Ascending aorta (tissue), 2 donors: ENCODE data around the gene FZR1. TPM values are rescaled to one million over a fixed set of nuclear protein-coding genes. Genes with fewer than 3 reads are reported as not detected.
"Not testable (repeated sequence)": the region's sequence is repeated elsewhere in the genome, so short reads cannot be mapped to it uniquely, and the experiment has no call there.

Source experiments
- DNase-seq, 2 donors: peaks; one replicate each; pipeline ENCODE4 v3.0.0-alpha.2; 2019; ENCODE audit warnings: low spot score in 2 of 2
- H3K27ac ChIP-seq, 2 donors: fragments of 200-600 bp; sonication (generic); one replicate each; pipeline ENCODE4 v1.5.1; 2016 to 2017; ENCODE audit warnings: mild to moderate bottlenecking in 1 of 2
- H3K27me3 ChIP-seq: fragments of 200-600 bp; sonication (generic); one replicate; pipeline ENCODE4 v1.5.1; 2017
- H3K36me3 ChIP-seq, 2 donors: fragments of 200-600 bp; sonication (generic); one replicate each; pipeline ENCODE4 v1.5.1; 2016
- H3K4me1 ChIP-seq, 2 donors: fragments of 200-600 bp; sonication (generic); one replicate each; pipeline ENCODE4 v1.5.1; 2016 to 2017; ENCODE audit warnings: mild to moderate bottlenecking in 1 of 2
- H3K4me3 ChIP-seq, 2 donors: fragments of 200-600 bp; sonication (generic); one replicate each; pipeline ENCODE4 v1.5.1; 2016 to 2017; ENCODE audit warnings: mild to moderate bottlenecking in 1 of 2
- H3K9me3 ChIP-seq, 2 donors: fragments of 200-600 bp; sonication (generic); one replicate each; pipeline ENCODE4 v1.5.1; 2016
- intact Hi-C: fragments of 100-400 bp; cut with DNase I; formaldehyde crosslinking; loops from one replicate; pipeline ENCODE4 v1.15.1; 2023
- total RNA-seq: library from RNA; depleted of rRNA; stranded (reverse); fragments of >200 nt; gene quantifications from one replicate; pipeline ENCODE4 v1.1.0, GENCODE V29; 2016
- TF ChIP-seq, protein P1 (sequence below), 3 experiments: fragments of 200-600 bp in 2 of 3; fragments of 450-650 bp in 1 of 3; sonication (generic) in 2 of 3; IDR thresholded peaks; one replicate each; pipeline ENCODE4 v1.5.1; 2016 to 2019; ENCODE audit warnings: antibody characterized with exemption in 3 of 3, mild to moderate bottlenecking in 1 of 3, moderate library complexity in 1 of 3

Gene FZR1
- total RNA-seq, 1 donor from 2014 or later = 56.8 TPM

DNA sequence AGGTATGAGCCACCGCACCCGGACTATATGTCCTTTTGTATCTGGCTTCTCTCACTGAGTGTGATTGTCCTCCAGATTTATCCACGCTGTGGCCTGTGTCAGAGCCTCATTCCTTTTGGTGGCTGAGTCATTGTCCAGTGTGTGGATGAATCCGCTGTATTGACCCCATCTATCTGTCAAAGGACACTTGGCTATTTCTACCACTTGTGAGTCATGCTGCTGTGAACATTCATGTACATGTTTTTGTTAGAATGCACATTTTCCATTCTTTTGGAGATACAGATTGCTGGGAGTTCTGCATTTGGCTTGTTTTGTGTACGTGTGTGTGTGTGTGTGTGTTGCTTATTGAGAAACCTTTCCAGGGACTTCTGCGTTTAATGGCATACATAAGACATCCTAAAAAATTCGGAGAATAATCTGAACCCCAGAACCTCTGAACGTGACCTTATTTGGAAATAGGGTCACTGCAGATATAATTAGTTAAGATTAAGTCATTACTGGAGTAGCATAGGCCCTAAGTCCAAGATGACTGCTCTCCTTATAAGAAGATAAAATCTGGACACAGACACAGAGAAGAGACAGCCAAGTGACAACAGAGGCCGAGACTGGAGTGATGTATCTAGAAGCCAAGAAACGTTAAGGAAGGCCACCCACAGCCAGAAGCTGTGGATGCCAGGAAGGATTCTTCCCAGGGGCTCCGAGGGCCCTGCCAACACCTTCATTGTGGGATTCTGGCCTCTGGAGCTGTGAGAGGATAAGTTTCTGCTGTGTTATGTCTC is 74.2 kb downstream of the FZR1 start:
- Histone ChIP-seq H3K4me3 (no peak overlapping the region), H3K27ac (peak overlapping the region; percentile 60 to 64), H3K36me3 (peaks cover 0 to 2% of the 10 kb centered on the region in 2 donors), H3K9me3 (no peaks in the 10 kb centered on the region), H3K27me3 (no peaks in the 10 kb centered on the region), H3K4me1 (peaks cover 3 to 17% of the 10 kb centered on the region in 2 donors)
- DNase-seq = no peak
- TF ChIP-seq, protein P1, sequence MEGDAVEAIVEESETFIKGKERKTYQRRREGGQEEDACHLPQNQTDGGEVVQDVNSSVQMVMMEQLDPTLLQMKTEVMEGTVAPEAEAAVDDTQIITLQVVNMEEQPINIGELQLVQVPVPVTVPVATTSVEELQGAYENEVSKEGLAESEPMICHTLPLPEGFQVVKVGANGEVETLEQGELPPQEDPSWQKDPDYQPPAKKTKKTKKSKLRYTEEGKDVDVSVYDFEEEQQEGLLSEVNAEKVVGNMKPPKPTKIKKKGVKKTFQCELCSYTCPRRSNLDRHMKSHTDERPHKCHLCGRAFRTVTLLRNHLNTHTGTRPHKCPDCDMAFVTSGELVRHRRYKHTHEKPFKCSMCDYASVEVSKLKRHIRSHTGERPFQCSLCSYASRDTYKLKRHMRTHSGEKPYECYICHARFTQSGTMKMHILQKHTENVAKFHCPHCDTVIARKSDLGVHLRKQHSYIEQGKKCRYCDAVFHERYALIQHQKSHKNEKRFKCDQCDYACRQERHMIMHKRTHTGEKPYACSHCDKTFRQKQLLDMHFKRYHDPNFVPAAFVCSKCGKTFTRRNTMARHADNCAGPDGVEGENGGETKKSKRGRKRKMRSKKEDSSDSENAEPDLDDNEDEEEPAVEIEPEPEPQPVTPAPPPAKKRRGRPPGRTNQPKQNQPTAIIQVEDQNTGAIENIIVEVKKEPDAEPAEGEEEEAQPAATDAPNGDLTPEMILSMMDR (IDR thresholded peaks at IDR 0.05) = no peak
- intact Hi-C loops = no loop called here

DNA sequence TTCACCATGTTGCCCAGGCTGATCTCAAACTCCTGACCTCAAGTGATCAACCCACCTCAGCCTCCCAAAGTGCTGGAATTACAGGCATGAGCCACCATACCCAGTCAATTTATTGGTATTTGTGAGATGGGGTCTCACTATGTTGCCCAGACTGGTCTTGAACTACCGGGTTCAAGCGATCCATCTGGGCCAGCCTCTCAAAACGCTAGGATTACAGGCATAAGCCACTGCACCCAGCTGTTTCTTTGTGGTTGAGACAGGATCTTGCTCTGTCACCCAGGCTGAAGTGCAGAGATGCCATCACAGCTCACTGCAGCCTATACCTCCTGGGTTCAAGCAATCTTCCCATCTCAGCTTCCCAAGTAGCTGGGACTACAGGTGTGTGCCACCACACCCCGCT is 75.7 kb downstream of the FZR1 start:
- H3K27me3 ChIP-seq, DNase-seq, H3K27ac ChIP-seq, H3K36me3 ChIP-seq, intact Hi-C loops, H3K4me3 ChIP-seq, H3K9me3 ChIP-seq: not testable (repeated sequence)
- H3K4me1 ChIP-seq = peaks cover 7 to 15% of the 10 kb centered on the region in 2 donors

DNA sequence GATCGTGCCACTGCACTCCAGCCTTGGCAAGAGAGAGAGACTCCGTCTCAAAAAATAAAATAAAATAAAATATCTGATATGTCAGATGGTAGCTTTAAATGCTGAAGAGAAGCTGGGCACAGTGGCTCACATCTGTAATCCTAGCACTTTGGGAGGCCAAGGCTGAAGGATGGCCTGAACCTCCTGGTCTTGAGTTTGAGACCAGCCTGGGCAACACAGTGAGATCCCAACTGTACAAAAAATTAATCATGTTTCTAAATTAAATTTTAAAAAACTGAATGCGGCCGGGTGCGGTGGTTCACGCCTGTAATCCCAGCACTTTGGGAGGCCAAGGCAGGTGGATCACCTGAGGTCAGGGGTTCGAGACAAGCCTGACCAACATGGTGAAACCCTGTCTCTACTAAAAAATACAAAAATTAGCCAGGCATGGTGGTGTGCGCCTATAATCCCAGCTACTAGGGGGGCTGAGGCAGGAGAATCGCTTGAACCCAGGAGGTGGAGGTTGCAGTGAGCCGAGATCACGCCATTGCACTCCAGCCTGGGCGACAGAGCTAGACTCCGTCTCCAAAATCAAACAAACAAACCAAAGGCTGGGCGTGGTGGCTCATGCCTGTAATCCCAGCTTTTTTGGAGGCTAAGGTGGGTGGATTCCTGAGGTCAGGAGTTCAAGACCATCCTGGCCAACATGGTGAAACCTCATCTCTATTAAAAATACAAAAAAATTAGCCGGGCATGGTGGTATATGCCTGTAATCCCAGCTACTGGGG is 78.1 kb downstream of the FZR1 start:
- H3K36me3 ChIP-seq, H3K27ac ChIP-seq, H3K27me3 ChIP-seq, H3K9me3 ChIP-seq, H3K4me3 ChIP-seq, DNase-seq, intact Hi-C loops: not testable (repeated sequence)
- peaks cover 7 to 14% of the 10 kb centered on the region in 2 donors for H3K4me1 ChIP-seq

DNA sequence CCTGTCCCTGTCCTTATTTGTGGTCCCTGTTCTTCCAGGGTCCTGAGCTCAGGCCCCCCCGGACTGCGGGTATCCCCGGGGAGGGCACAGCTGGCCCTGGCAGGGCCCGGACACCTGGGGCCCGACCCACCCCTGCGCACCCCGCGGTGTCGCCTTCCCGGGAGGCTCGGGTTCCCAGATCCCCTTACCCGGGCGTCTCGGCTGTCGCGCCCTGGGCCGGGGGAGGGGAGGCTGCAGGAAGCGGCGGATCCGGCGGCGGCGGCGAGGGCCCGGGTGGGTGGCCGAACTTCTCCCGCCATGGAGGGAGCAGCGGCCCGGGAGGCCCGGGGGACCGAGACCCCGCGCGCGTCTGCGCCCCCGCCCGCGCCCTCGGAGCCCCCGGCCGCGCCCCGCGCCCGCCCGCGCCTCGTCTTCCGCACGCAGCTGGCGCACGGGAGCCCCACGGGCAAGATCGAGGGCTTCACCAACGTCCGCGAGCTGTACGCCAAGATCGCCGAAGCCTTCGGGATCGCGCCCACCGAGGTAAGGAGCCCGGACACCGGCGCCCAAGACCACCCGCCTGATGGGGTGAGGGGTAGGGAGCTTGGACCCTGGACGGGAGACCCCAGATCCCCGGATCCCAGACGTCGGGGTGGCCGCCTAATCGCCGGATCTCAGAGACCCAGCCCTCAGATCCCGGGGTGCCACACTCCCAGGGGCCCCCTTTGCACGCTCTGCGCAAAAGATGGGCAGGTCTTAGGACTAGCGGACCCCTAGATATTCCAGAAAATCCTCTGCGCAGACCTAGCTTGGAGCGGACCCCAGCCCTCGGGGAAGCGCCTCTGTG is 79.4 kb downstream of the FZR1 start, which contains the start of gene GIPC3:
Gene GIPC3 (plus strand): TSS at position 178 of the 826 bp plus-strand sequence. CDS start 120 bp downstream, at position 298.
- intact Hi-C loops = loop anchor here (1.0 kb wide), 1 partner anchor 33 kb away; no protein-coding TSS in a partner anchor
- Histone ChIP-seq H3K4me3 (peak within 1 kb of the TSS; percentile 52 to 62), H3K27ac (no peak within 1 kb of the TSS), H3K27me3 (no peaks in the 10 kb centered on the region), H3K36me3 (peaks cover 0 to 12% of the 10 kb centered on the region in 2 donors), H3K4me1 (peaks cover 7 to 14% of the 10 kb centered on the region in 2 donors), H3K9me3 (no peaks in the 10 kb centered on the region)
- peak in 1 of 2 donors; percentile 65 for DNase-seq
- TF ChIP-seq, protein P1 (IDR thresholded peaks at IDR 0.05) = no peak

DNA sequence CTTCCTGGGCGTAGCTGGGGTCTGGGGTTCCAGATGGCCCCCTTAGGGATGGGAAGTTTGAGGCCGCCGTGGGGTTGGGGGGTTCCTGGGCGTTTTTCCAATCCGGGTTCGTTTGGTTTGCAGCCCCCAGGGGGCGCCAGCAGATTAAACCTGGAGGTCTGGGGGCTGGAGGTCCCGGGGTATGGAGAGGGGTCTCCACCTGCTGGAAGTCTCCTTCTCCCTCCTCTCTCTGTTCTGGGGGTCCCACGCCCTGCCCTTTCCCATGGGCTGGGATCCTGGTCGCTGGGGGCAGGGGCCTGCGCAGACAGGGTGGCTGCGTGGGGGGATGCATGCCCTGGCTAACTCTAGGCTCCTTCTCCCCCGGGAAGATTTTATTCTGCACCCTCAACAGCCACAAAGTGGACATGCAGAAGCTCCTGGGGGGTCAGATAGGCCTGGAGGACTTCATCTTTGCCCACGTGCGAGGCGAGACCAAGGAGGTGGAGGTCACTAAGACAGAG is 80.1 kb downstream of the FZR1 start:
- no peaks in the 10 kb centered on the region for H3K9me3 ChIP-seq
- TF ChIP-seq, protein P1 (IDR thresholded peaks at IDR 0.05) = peak; percentile 48 to 79 (median 69)
- no peak overlapping the region for H3K27ac ChIP-seq
- DNase-seq = no peak
- intact Hi-C loops = loop anchor here (1.0 kb wide), 1 partner anchor 32 kb away; no protein-coding TSS in a partner anchor
- H3K4me1 ChIP-seq = peaks cover 7 to 11% of the 10 kb centered on the region in 2 donors
- peak overlapping the region; percentile 52 to 62 for H3K4me3 ChIP-seq
- H3K36me3 ChIP-seq = peaks cover 0 to 12% of the 10 kb centered on the region in 2 donors
- H3K27me3 ChIP-seq = no peaks in the 10 kb centered on the region
